K562 (cell line): ENCODE measurements around the gene FIGNL1. TPM values are rescaled to one million over a fixed set of nuclear protein-coding genes. Genes with fewer than 3 reads are reported as not detected.
"Not testable (repeated sequence)": the region's sequence is repeated elsewhere in the genome, so short reads cannot be mapped to it uniquely, and the experiment has no call there.

Experiments used
- ATAC-seq: fragments of 200-7000 bp; cut with Tn5 transposase; 3 replicates; pipeline ENCODE4 v1.9.1; 2020; ENCODE audit warnings: moderate library complexity
- BruUV-seq: library from RNA; stranded (reverse); fragments of 400-500 nt; replicated peaks from 2 replicates; lab custom pipeline; 2021; lab: Mats Ljungman, UMichigan
- CTCF ChIA-PET: fragments of 300-600 bp; formaldehyde crosslinking; extraction: SDS; loops from one replicate; lab custom pipeline; 2021; ENCODE audit warnings: low intra/inter-chr PET ratio; lab: Yijun Ruan, JAX
- POLR2A ChIA-PET: fragments of 300-600, 350-650 bp; sonication (Branson Sonifier 250); formaldehyde crosslinking; extraction: SDS; loops from one replicate; lab custom pipeline; 2021; ENCODE audit warnings: antibody characterized with exemption, inconsistent platforms; lab: Yijun Ruan, JAX
- DNase-seq, 4 experiments: peaks; one replicate each; pipeline versions ENCODE4 v3.0.0 to v3.0.0-alpha.2; 2011 to 2018; ENCODE audit warnings: low spot score in 3 of 4, mixed read lengths in 3 of 4; ENCODE audit errors: extremely low read depth in 1 of 4
- FAIRE-seq: peaks from 2 replicates; lab custom pipeline; 2011; peaks lifted over from hg19 to GRCh38; lab: Jason Lieb, UNC
- H2AFZ ChIP-seq: 2 replicates; pipeline ENCODE4 v1.6.0; 2011; ENCODE audit warnings: low read depth, low read length, control low read depth, inconsistent platforms
- H3K27ac ChIP-seq: fragments of 200-600 bp; 3 replicates; pipeline ENCODE4 v1.8.0; 2011; ENCODE audit warnings: low read depth, mild to moderate bottlenecking, control low read depth, inconsistent platforms, low read length, moderate library complexity, mixed read lengths; ENCODE audit errors: extremely low read depth
- H3K27me3 ChIP-seq, 2 experiments: fragments of 300-600 bp in 1 of 2; 2 replicates in 1 of 2; 3 replicates in 1 of 2; pipeline versions ENCODE4 v1.6.0 to v1.8.0; 2011; ENCODE audit warnings: inconsistent platforms in 2 of 2, low read length in 2 of 2, mild to moderate bottlenecking in 1 of 2, mixed read lengths in 1 of 2, moderate library complexity in 1 of 2; ENCODE audit not compliant: control insufficient read depth in 2 of 2, insufficient read depth in 2 of 2
- H3K36me3 ChIP-seq: fragments of 300-600 bp; 3 replicates; pipeline ENCODE4 v1.8.0; 2011; ENCODE audit warnings: mild to moderate bottlenecking, low read length, inconsistent platforms; ENCODE audit not compliant: control insufficient read depth, insufficient read depth
- H3K4me1 ChIP-seq, 2 experiments: fragments of 200-600 bp in 1 of 2; replicated peaks in 1 of 2; 2 replicates in 1 of 2; 3 replicates in 1 of 2; pipeline versions ENCODE4 v1.5.1 to v1.8.0; 2011; ENCODE audit warnings: inconsistent platforms in 2 of 2, low read length in 2 of 2, mild to moderate bottlenecking in 1 of 2, mixed read lengths in 1 of 2, moderate library complexity in 1 of 2; ENCODE audit not compliant: control insufficient read depth in 2 of 2, insufficient read depth in 2 of 2
- H3K4me2 ChIP-seq: 2 replicates; pipeline ENCODE4 v1.6.1; 2011; ENCODE audit warnings: low read length, control low read depth, inconsistent platforms, mixed read lengths; ENCODE audit not compliant: insufficient read depth
- H3K4me3 ChIP-seq: fragments of 200-600 bp; sonication (generic), shearing (Covaris generic); 2 replicates; pipeline ENCODE4 v1.5.1; 2016; ENCODE audit warnings: control low read depth, inconsistent platforms
- H3K79me2 ChIP-seq: fragments of 200-600 bp; 3 replicates; pipeline ENCODE4 v1.8.0; 2011; ENCODE audit warnings: low read length, inconsistent platforms; ENCODE audit not compliant: control insufficient read depth, insufficient read depth
- H3K9ac ChIP-seq, 2 experiments: 2 replicates each; pipeline versions ENCODE4 v1.6.0 to v1.6.1; 2011; ENCODE audit warnings: low read depth in 2 of 2, low read length in 2 of 2, control low read depth in 1 of 2, inconsistent platforms in 1 of 2, mild to moderate bottlenecking in 1 of 2, mixed read lengths in 1 of 2; ENCODE audit not compliant: insufficient read depth in 1 of 2
- H3K9me1 ChIP-seq: one replicate; pipeline ENCODE4 v1.6.0; 2011; ENCODE audit warnings: inconsistent platforms, mild to moderate bottlenecking, low read length, moderate library complexity; ENCODE audit not compliant: control insufficient read depth, insufficient read depth
- H3K9me3 ChIP-seq: replicated peaks from 2 replicates; pipeline ENCODE4 v1.5.1; 2011; ENCODE audit warnings: low read depth, low read length, inconsistent platforms; ENCODE audit not compliant: control insufficient read depth, insufficient read depth
- H4K20me1 ChIP-seq: replicated peaks from 2 replicates; pipeline ENCODE4 v1.6.1; 2011; ENCODE audit warnings: low read length, inconsistent platforms, mixed read lengths; ENCODE audit not compliant: control insufficient read depth, insufficient read depth
- HMG20A ChIP-seq: fragments of 450-650 bp; formaldehyde crosslinking; conservative IDR thresholded peaks from 2 replicates; pipeline ENCODE4 v1.4.0; 2020; ENCODE audit warnings: mild to moderate bottlenecking, mixed read lengths
- PHB ChIP-seq: fragments of 250-450 bp; sonication (Bioruptor Pico); IDR thresholded peaks from 2 replicates; pipeline ENCODE4 v1.5.0; 2021
- ZNF165 ChIP-seq: fragments of 250-450 bp; sonication (Bioruptor Pico); IDR thresholded peaks from 2 replicates; pipeline ENCODE4 v1.4.0; 2020; ENCODE audit warnings: borderline replicate concordance
- ZNF184 ChIP-seq: sonication (generic); formaldehyde crosslinking; IDR thresholded peaks from 2 replicates; pipeline ENCODE4 v1.5.0; 2020; ENCODE audit warnings: missing genetic modification reagents
- ZNF75A ChIP-seq: fragments of 450-650 bp; formaldehyde crosslinking; IDR thresholded peaks from 2 replicates; pipeline ENCODE4 v1.4.0; 2020; ENCODE audit warnings: mild to moderate bottlenecking
- ZNF830 ChIP-seq: fragments of 250-450 bp; sonication (Bioruptor Pico); IDR thresholded peaks from 2 replicates; pipeline ENCODE4 v1.5.0; 2021; ENCODE audit warnings: mild to moderate bottlenecking
- WGBS: fragments of 100-300 bp; shearing (Covaris generic); methylation state at CpG from one replicate; pipeline ENCODE4 v1.1.6; 2016; ENCODE audit warnings: low coverage, mixed read lengths; ENCODE audit not compliant: insufficient coverage; ENCODE audit errors: missing lambda C conversion rate; 5-methylcytosine and 5-hydroxymethylcytosine counted together
- in situ Hi-C: fragments of 300-500 bp; cut with MboI; formaldehyde crosslinking; loops from 4 replicates; pipeline ENCODE4 v1.15.0; 2018; ENCODE audit warnings: inconsistent platforms, mixed read lengths
- intact Hi-C: fragments of 100-400 bp; cut with micrococcal nuclease; formaldehyde crosslinking; loops from 2 replicates; pipeline ENCODE4 v1.14.2; 2022
- polyA plus RNA-seq, 8 experiments: library from polyadenylated mRNA; depleted of rRNA in 4 of 8; stranded (reverse) in 5 of 8; unstranded in 3 of 8; fragments of >200 nt; fragmentation: Nextera tagmentation in 2 of 8; fragmentation: Illumina TruSeq in 1 of 8; extraction: Ambion mirVana in 2 of 8; extraction: Trizol in 1 of 8; gene quantifications; 2 replicates each; pipeline versions ENCODE4 v1.2.1 to v1.2.3, GENCODE V29; 2011 to 2014; ENCODE audit warnings: inconsistent platforms in 1 of 8, missing spikeins in 1 of 8
- total RNA-seq, 7 experiments: library from RNA; depleted of rRNA in 6 of 7; stranded (reverse); fragments of >200 nt in 6 of 7; fragmentation: Illumina TruSeq in 2 of 7; extraction: Trizol in 2 of 7; gene quantifications; 2 replicates each; pipeline versions ENCODE4 v1.2.1 to v1.2.3, GENCODE V29; 2011 to 2021; ENCODE audit warnings: low replicate concordance in 1 of 7
- TF ChIP-seq, protein P1 (sequence below), 2 experiments: fragments of 450-650 bp; IDR thresholded peaks; 2 replicates each; pipeline ENCODE4 v1.6.1; 2018; ENCODE audit warnings: mild to moderate bottlenecking in 2 of 2, low read depth in 1 of 2; ENCODE audit not compliant: partially characterized antibody in 2 of 2

Gene FIGNL1
- total and polyA plus RNA-seq, 9 of the 15 experiments (the other 6 are each of a cell fraction or from before 2014, with no cell fraction given), result 15.5 to 48.3 (median 27.6) TPM

DNA sequence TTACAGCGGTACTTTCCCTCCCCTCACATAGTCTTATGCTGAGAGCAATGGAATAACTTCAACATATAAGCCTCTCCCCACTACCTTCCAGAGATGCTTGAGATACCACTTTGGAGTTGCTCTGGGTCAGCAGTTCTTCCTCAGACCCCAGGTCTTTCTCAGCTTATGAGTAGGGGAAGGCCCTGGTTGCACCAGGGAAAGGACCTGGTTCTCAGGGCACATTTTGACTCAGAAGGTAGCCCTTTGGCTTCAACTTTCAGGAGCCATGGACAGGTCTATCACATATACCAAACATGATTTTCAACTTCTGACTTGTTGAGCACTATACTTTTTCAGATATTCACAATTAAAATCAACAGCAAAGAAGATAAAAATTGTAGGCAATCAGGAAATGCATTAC, 11.5 kb upstream of the FIGNL1 start (continued):
- TF ChIP-seq, protein P1, sequence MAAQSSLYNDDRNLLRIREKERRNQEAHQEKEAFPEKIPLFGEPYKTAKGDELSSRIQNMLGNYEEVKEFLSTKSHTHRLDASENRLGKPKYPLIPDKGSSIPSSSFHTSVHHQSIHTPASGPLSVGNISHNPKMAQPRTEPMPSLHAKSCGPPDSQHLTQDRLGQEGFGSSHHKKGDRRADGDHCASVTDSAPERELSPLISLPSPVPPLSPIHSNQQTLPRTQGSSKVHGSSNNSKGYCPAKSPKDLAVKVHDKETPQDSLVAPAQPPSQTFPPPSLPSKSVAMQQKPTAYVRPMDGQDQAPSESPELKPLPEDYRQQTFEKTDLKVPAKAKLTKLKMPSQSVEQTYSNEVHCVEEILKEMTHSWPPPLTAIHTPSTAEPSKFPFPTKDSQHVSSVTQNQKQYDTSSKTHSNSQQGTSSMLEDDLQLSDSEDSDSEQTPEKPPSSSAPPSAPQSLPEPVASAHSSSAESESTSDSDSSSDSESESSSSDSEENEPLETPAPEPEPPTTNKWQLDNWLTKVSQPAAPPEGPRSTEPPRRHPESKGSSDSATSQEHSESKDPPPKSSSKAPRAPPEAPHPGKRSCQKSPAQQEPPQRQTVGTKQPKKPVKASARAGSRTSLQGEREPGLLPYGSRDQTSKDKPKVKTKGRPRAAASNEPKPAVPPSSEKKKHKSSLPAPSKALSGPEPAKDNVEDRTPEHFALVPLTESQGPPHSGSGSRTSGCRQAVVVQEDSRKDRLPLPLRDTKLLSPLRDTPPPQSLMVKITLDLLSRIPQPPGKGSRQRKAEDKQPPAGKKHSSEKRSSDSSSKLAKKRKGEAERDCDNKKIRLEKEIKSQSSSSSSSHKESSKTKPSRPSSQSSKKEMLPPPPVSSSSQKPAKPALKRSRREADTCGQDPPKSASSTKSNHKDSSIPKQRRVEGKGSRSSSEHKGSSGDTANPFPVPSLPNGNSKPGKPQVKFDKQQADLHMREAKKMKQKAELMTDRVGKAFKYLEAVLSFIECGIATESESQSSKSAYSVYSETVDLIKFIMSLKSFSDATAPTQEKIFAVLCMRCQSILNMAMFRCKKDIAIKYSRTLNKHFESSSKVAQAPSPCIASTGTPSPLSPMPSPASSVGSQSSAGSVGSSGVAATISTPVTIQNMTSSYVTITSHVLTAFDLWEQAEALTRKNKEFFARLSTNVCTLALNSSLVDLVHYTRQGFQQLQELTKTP (IDR thresholded peaks at IDR 0.05; ENCODE audit: low read depth in 1 of 2, partially characterized antibody in 2 of 2), result no peak
- TF ChIP-seq ZNF165 (CRISPR knock-in tag), result no peak
- TF ChIP-seq HMG20A, result no peak
- no peak for TF ChIP-seq PHB (CRISPR knock-in tag)
- no peak for TF ChIP-seq ZNF184 (CRISPR knock-in tag)
- TF ChIP-seq ZNF830, result no peak
- TF ChIP-seq ZNF75A, result no peak
- TF ChIP-seq, all 486 proteins: peak for 0

DNA sequence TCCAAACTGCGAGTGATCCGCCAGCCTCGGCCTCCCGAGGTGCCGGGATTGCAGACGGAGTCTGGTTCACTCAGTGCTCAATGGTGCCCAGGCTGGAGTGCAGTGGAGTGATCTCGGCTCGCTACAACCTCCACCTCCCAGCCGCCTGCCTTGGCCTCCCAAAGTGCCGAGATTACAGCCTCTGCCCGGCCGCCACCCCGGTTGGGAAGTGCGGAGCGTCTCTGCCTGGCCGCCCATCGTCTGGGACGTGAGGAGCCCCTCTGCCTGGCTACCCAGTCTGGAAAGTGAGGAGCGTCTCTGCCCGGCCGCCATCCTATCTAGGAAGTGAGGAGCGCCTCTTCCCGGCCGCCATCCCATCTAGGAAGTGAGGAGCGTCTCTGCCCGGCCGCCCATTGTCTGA, 9.0 kb upstream of the FIGNL1 start:
- CTCF ChIA-PET, H3K36me3 ChIP-seq, ATAC-seq, H2AFZ ChIP-seq, H3K9me1 ChIP-seq, H3K4me2 ChIP-seq, H4K20me1 ChIP-seq, DNase-seq, H3K9ac ChIP-seq, H3K27ac ChIP-seq, FAIRE-seq, POLR2A ChIA-PET, H3K4me1 ChIP-seq, H3K9me3 ChIP-seq, intact Hi-C loops, H3K79me2 ChIP-seq, H3K4me3 ChIP-seq, BruUV-seq: not testable (repeated sequence)
- peaks cover 16 to 39% of the 10 kb centered on the region in 2 experiments for H3K27me3 ChIP-seq
- 24% methylated on average over 10 of the region's 27 CpGs for WGBS
- in situ Hi-C loops, result loop anchor here (10.0 kb wide), 1 partner anchor 686 kb away; no protein-coding TSS in a partner anchor
